ENCODE results near the gene MCRIP2. TPM values are rescaled to one million over a fixed set of nuclear protein-coding genes. Genes with fewer than 3 reads are reported as not detected.

Gene MCRIP2
- total and polyA plus RNA-seq, 9 of the 15 experiments (the other 6 are each of a cell fraction or from before 2014, with no cell fraction given) = 0.80 to 120 (median 35.2) TPM

DNA sequence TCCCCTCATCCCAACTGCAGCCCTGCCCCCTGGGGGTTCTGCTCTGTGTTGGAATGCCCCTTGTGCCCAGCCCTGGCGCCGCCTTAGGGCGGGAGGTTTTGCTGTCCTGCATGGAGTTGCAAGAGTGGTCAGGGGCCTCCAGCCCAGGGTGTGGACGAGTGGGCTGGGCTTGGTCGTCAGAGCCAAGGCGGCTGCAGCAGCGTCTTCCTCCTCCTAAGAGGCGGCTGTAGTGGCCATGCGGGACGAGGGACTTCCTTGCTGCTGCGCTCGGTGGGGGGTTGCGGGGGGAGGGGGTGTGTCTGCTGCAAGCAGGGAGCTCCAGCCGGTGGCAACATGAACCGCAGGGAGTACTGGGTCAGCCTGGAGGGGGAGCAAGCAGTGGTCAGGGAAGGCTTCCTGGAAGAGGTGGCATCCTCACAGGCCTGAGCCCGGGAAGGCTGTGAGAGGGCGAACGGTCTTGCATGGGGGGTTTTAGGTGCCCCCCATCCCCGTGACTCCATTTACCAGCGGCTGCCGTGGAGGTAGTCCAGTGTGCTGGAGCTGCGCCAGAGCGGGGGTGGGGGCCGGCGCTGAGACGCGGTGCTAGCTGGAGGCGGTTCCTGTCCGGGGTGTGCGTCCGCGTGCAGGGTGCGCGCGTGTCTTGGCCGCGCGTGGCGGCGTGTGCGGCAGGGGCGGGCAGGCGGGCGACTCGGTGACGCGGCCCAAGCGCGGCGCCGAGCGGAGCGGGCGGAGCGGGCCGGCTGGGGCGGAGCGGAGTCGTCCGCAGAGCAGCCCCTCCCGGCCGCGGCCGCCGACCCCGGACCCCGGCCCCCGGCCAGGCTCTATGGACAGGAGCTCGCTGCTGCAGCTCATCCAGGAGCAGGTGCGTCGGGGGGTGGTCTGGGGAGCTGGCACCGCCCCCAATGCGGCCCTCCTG, 33.6 kb downstream of the MCRIP2 start, which contains the start of gene RHBDL1 (continued):
- TF ChIP-seq POLR3A (IDR thresholded peaks at IDR 0.05; ENCODE audit: borderline replicate concordance, extremely low read depth, insufficient read depth, insufficient read length) (no peak), GABPB1 (CRISPR knock-in tag; IDR thresholded peaks at IDR 0.05) (peak; percentile 45; the same call in 1 of the 2 replicates), FOSL1 (tag; conservative IDR thresholded peaks at IDR 0.05) (no peak), PHB (CRISPR knock-in tag; IDR thresholded peaks at IDR 0.05) (no peak), TCF7L2 (IDR thresholded peaks at IDR 0.05; ENCODE audit: low read depth, low read length) (no peak), TEAD4 (IDR thresholded peaks at IDR 0.05; ENCODE audit: low read length) (0 out of 2 replicates have a peak, but pooled peaks have one; percentile 5), TEAD4 (CRISPR knock-in tag; IDR thresholded peaks at IDR 0.05; ENCODE audit: borderline replicate concordance) (no peak), HOXB6 (CRISPR knock-in tag; IDR thresholded peaks at IDR 0.05; ENCODE audit: borderline replicate concordance) (no peak), TRIM28 (IDR thresholded peaks at IDR 0.05) (no peak), ZNF174 (CRISPR knock-in tag; IDR thresholded peaks at IDR 0.05) (no peak), NCOR1 (IDR thresholded peaks at IDR 0.05) (peak; percentile 53)
- TF ChIP-seq, protein P1, sequence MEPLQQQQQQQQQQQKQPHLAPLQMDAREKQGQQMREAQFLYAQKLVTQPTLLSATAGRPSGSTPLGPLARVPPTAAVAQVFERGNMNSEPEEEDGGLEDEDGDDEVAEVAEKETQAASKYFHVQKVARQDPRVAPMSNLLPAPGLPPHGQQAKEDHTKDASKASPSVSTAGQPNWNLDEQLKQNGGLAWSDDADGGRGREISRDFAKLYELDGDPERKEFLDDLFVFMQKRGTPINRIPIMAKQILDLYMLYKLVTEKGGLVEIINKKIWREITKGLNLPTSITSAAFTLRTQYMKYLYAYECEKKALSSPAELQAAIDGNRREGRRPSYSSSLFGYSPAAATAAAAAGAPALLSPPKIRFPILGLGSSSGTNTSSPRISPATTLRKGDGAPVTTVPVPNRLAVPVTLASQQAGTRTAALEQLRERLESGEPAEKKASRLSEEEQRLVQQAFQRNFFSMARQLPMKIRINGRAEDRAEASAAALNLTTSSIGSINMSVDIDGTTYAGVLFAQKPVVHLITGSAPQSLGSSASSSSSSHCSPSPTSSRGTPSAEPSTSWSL (CRISPR knock-in tag; IDR thresholded peaks at IDR 0.05; ENCODE audit: borderline replicate concordance) = no peak
- TF ChIP-seq, protein P2, sequence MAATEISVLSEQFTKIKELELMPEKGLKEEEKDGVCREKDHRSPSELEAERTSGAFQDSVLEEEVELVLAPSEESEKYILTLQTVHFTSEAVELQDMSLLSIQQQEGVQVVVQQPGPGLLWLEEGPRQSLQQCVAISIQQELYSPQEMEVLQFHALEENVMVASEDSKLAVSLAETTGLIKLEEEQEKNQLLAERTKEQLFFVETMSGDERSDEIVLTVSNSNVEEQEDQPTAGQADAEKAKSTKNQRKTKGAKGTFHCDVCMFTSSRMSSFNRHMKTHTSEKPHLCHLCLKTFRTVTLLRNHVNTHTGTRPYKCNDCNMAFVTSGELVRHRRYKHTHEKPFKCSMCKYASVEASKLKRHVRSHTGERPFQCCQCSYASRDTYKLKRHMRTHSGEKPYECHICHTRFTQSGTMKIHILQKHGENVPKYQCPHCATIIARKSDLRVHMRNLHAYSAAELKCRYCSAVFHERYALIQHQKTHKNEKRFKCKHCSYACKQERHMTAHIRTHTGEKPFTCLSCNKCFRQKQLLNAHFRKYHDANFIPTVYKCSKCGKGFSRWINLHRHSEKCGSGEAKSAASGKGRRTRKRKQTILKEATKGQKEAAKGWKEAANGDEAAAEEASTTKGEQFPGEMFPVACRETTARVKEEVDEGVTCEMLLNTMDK (IDR thresholded peaks at IDR 0.05; ENCODE audit: borderline replicate concordance, insufficient read depth, low read depth, low read length, poor library complexity, severe bottlenecking) = peak; percentile 83
- TF ChIP-seq, protein P3, sequence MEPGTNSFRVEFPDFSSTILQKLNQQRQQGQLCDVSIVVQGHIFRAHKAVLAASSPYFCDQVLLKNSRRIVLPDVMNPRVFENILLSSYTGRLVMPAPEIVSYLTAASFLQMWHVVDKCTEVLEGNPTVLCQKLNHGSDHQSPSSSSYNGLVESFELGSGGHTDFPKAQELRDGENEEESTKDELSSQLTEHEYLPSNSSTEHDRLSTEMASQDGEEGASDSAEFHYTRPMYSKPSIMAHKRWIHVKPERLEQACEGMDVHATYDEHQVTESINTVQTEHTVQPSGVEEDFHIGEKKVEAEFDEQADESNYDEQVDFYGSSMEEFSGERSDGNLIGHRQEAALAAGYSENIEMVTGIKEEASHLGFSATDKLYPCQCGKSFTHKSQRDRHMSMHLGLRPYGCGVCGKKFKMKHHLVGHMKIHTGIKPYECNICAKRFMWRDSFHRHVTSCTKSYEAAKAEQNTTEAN (CRISPR knock-in tag; IDR thresholded peaks at IDR 0.05) = no peak
- TF ChIP-seq, protein P4, sequence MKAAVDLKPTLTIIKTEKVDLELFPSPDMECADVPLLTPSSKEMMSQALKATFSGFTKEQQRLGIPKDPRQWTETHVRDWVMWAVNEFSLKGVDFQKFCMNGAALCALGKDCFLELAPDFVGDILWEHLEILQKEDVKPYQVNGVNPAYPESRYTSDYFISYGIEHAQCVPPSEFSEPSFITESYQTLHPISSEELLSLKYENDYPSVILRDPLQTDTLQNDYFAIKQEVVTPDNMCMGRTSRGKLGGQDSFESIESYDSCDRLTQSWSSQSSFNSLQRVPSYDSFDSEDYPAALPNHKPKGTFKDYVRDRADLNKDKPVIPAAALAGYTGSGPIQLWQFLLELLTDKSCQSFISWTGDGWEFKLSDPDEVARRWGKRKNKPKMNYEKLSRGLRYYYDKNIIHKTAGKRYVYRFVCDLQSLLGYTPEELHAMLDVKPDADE (conservative IDR thresholded peaks at IDR 0.05; ENCODE audit: control insufficient read depth, low read depth, low read length) = no peak
- TF ChIP-seq, protein P5, sequence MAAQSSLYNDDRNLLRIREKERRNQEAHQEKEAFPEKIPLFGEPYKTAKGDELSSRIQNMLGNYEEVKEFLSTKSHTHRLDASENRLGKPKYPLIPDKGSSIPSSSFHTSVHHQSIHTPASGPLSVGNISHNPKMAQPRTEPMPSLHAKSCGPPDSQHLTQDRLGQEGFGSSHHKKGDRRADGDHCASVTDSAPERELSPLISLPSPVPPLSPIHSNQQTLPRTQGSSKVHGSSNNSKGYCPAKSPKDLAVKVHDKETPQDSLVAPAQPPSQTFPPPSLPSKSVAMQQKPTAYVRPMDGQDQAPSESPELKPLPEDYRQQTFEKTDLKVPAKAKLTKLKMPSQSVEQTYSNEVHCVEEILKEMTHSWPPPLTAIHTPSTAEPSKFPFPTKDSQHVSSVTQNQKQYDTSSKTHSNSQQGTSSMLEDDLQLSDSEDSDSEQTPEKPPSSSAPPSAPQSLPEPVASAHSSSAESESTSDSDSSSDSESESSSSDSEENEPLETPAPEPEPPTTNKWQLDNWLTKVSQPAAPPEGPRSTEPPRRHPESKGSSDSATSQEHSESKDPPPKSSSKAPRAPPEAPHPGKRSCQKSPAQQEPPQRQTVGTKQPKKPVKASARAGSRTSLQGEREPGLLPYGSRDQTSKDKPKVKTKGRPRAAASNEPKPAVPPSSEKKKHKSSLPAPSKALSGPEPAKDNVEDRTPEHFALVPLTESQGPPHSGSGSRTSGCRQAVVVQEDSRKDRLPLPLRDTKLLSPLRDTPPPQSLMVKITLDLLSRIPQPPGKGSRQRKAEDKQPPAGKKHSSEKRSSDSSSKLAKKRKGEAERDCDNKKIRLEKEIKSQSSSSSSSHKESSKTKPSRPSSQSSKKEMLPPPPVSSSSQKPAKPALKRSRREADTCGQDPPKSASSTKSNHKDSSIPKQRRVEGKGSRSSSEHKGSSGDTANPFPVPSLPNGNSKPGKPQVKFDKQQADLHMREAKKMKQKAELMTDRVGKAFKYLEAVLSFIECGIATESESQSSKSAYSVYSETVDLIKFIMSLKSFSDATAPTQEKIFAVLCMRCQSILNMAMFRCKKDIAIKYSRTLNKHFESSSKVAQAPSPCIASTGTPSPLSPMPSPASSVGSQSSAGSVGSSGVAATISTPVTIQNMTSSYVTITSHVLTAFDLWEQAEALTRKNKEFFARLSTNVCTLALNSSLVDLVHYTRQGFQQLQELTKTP (IDR thresholded peaks at IDR 0.05; ENCODE audit: low read depth in 1 of 2, partially characterized antibody in 2 of 2) = no peak
